ENCODE results near the gene ALDH3A2.

The ALDH3A2 gene

GRCh38 chr17:19724501-19725420, 76.2 kb downstream of the ALDH3A2 start:
- no peak overlapping the region for H3K27ac ChIP-seq
- TF ChIP-seq CTCF (conservative IDR thresholded peaks at IDR 0.05), result no peak

GRCh38 chr17:19725486-19725885, 76.9 kb downstream of the ALDH3A2 start:
- TF ChIP-seq CTCF (conservative IDR thresholded peaks at IDR 0.05), result no peak
- no peak overlapping the region for H3K27ac ChIP-seq

- peak overlapping the region; percentile 57; the same call in 1 of the 2 replicates for H3K27ac ChIP-seq
Measured at GRCh38 chr17:19726631-19727376, 78.3 kb downstream of the ALDH3A2 start.

More at GRCh38 chr17:19726631-19727376, 78.3 kb downstream of the ALDH3A2 start:
- no peak for TF ChIP-seq CTCF (conservative IDR thresholded peaks at IDR 0.05)
